ENCODE results near the gene ARHGAP24. TPM values are rescaled to one million over a fixed set of nuclear protein-coding genes. Genes with fewer than 3 reads are reported as not detected.
A peak's percentile ranks its signal among the peaks of the same experiment; 100 is the strongest.

The ARHGAP24 gene
- total and polyA plus RNA-seq, 2 donors (not counting 3 experiments of a cell fraction or from before 2014, with no cell fraction given), result 52.1 to 79.4 TPM

GRCh38 chr4:85932500-85933290 lies 457.7 kb downstream of the ARHGAP24 start:
- FAIRE-seq, result no peak
- Histone ChIP-seq H4K20me1 (replicated peaks; ENCODE audit: control insufficient read depth, extremely low read depth, insufficient read depth, low read length) (no peaks in the 10 kb centered on the region), H3K4me3 (replicated peaks in 1 of 3; ENCODE audit: insufficient read depth in 1 of 3, low read depth in 1 of 3, low read length in 3 of 3) (no peak overlapping the region), H3K36me3 (ENCODE audit: control insufficient read depth in 2 of 2, extremely low read depth in 1 of 2, insufficient read depth in 2 of 2, low read length in 2 of 2) (no peaks in the 10 kb centered on the region), H3K9me3 (replicated peaks; ENCODE audit: control insufficient read depth, insufficient read depth, low read length) (no peaks in the 10 kb centered on the region), H3K4me1 (ENCODE audit: control insufficient read depth, extremely low read depth, insufficient read depth, low read length) (peaks cover 13% of the 10 kb centered on the region), H3K79me2 (ENCODE audit: control insufficient read depth, insufficient read depth, low read length) (peaks cover 92% of the 10 kb centered on the region), H3K9me1 (replicated peaks; ENCODE audit: control insufficient read depth, extremely low read depth, insufficient read depth, low read length) (no peaks in the 10 kb centered on the region), H2AFZ (ENCODE audit: low read depth, low read length) (no peak overlapping the region), H3K4me2 (ENCODE audit: insufficient read depth, low read length) (no peak overlapping the region), H3K27ac (ENCODE audit: insufficient read depth, low read depth, low read length) (no peak overlapping the region), H3K27me3 (ENCODE audit: control insufficient read depth in 2 of 2, insufficient read depth in 2 of 2, low read length in 2 of 2) (no peaks in the 10 kb centered on the region), H3K9ac (replicated peaks; ENCODE audit: extremely low read depth, insufficient read depth, low read length) (no peak overlapping the region)
- intact Hi-C loops (cut with micrococcal nuclease), result no loop called here
- DNase-seq (ENCODE audit: low read depth, low spot score), result peak; percentile 46
- no TSS peak for BruUV-seq (replicated peaks)
- ChIA-PET POLR2A (no interaction called here), CTCF (interaction anchor here (2.5 kb wide), 1 partner anchor 36 kb away, joined by 8 read pairs; no protein-coding TSS in a partner anchor)
- TF ChIP-seq GATA2 (IDR thresholded peaks at IDR 0.05; ENCODE audit: insufficient read depth, insufficient read length, low read depth, low read length), result no peak
- dilution Hi-C loops (cut with MboI; ENCODE audit: extremely low pct_ligation_motif_present, low sequenced_read_pairs), result no loop called here

- intact Hi-C loops (cut with micrococcal nuclease) (no loop called here), dilution Hi-C loops (cut with MboI; ENCODE audit: extremely low pct_ligation_motif_present, low sequenced_read_pairs) (no loop called here)
- Histone ChIP-seq H3K27ac (ENCODE audit: insufficient read depth, low read depth, low read length) (no peak overlapping the region), H3K9me1 (replicated peaks; ENCODE audit: control insufficient read depth, extremely low read depth, insufficient read depth, low read length) (no peaks in the 10 kb centered on the region), H3K4me2 (ENCODE audit: insufficient read depth, low read length) (no peak overlapping the region), H3K27me3 (ENCODE audit: control insufficient read depth in 2 of 2, insufficient read depth in 2 of 2, low read length in 2 of 2) (no peaks in the 10 kb centered on the region), H4K20me1 (replicated peaks; ENCODE audit: control insufficient read depth, extremely low read depth, insufficient read depth, low read length) (no peaks in the 10 kb centered on the region), H3K4me1 (ENCODE audit: control insufficient read depth, extremely low read depth, insufficient read depth, low read length) (peaks cover 11% of the 10 kb centered on the region), H3K79me2 (ENCODE audit: control insufficient read depth, insufficient read depth, low read length) (peaks cover 92% of the 10 kb centered on the region), H3K36me3 (ENCODE audit: control insufficient read depth in 2 of 2, extremely low read depth in 1 of 2, insufficient read depth in 2 of 2, low read length in 2 of 2) (no peaks in the 10 kb centered on the region), H3K9me3 (replicated peaks; ENCODE audit: control insufficient read depth, insufficient read depth, low read length) (no peaks in the 10 kb centered on the region), H3K9ac (replicated peaks; ENCODE audit: extremely low read depth, insufficient read depth, low read length) (no peak overlapping the region), H3K4me3 (replicated peaks in 1 of 3; ENCODE audit: insufficient read depth in 1 of 3, low read depth in 1 of 3, low read length in 3 of 3) (no peak overlapping the region), H2AFZ (ENCODE audit: low read depth, low read length) (no peak overlapping the region)
- no TSS peak for BruUV-seq (replicated peaks)
- no peak for FAIRE-seq
- no peak for TF ChIP-seq FOS (IDR thresholded peaks at IDR 0.05; ENCODE audit: borderline replicate concordance, insufficient read depth, low read length)
- no peak for TF ChIP-seq MAX (IDR thresholded peaks at IDR 0.05; ENCODE audit: insufficient read depth, insufficient read length)
- TF ChIP-seq GATA2 (IDR thresholded peaks at IDR 0.05; ENCODE audit: insufficient read depth, insufficient read length, low read depth, low read length), result no peak
- no peak for TF ChIP-seq CTCF (IDR thresholded peaks at IDR 0.05; ENCODE audit: extremely low read depth in 1 of 2, insufficient read depth in 1 of 2, low read depth in 1 of 2, low read length in 2 of 2)
- no peak for TF ChIP-seq JUN (IDR thresholded peaks at IDR 0.05; ENCODE audit: borderline replicate concordance, insufficient read depth, insufficient read length, low read depth)
- no peak for TF ChIP-seq POLR2AphosphoS5 (IDR thresholded peaks at IDR 0.05; ENCODE audit: insufficient read depth, low read depth, low read length)
- DNase-seq (ENCODE audit: low read depth, low spot score), result no peak
- POLR2A ChIA-PET, result no interaction called here
- CTCF ChIA-PET, result interaction anchor here (2.5 to 2.7 kb wide), 2 partner anchors 36 to 137 kb away, joined by 7 to 8 read pairs; no protein-coding TSS in a partner anchor
These were observed 458.3 kb downstream of the ARHGAP24 start for GRCh38 chr4:85933291-85933640.

All from endothelial cell of umbilical vein (primary cell).